Spleen (tissue), 11 donors: Measurements from ENCODE around the gene RAD1. TPM values are rescaled to one million over a fixed set of nuclear protein-coding genes. Genes with fewer than 3 reads are reported as not detected.
"Not testable (repeated sequence)": the region's sequence is repeated elsewhere in the genome, so short reads cannot be mapped to it uniquely, and the experiment has no call there.

Experiments
- DNase-seq: peaks from one replicate; pipeline ENCODE4 v3.0.0-alpha.2; 2020
- H3K27ac ChIP-seq, 8 donors: fragments of 200-600 bp; sonication (generic) in 7 of 8; 1 replicate in 4 of 8; 2 replicates in 4 of 8; pipeline versions ENCODE4 v1.5.0 to v1.8.0; 2016 to 2021; ENCODE audit warnings: inconsistent platforms in 4 of 8, mild to moderate bottlenecking in 4 of 8, moderate library complexity in 1 of 8
- H3K27me3 ChIP-seq, 7 donors: fragments of 200-600 bp; sonication (generic) in 6 of 7; replicated peaks in 1 of 7; 1 replicate in 4 of 7; 2 replicates in 3 of 7; pipeline versions ENCODE4 v1.5.0 to v1.8.0; 2016 to 2021; ENCODE audit warnings: inconsistent platforms in 3 of 7, mild to moderate bottlenecking in 1 of 7
- H3K36me3 ChIP-seq, 6 donors: fragments of 200-600 bp; sonication (generic) in 5 of 6; 1 replicate in 4 of 6; 2 replicates in 2 of 6; pipeline versions ENCODE4 v1.5.0 to v1.8.0; 2016 to 2021; ENCODE audit warnings: inconsistent platforms in 2 of 6
- H3K4me1 ChIP-seq, 6 donors: fragments of 200-600 bp; sonication (generic) in 5 of 6; 1 replicate in 3 of 6; 2 replicates in 3 of 6; pipeline versions ENCODE4 v1.5.0 to v1.8.0; 2016 to 2021; ENCODE audit warnings: inconsistent platforms in 3 of 6
- H3K4me3 ChIP-seq, 8 donors: fragments of 200-600 bp; sonication (generic) in 7 of 8; 1 replicate in 4 of 8; 2 replicates in 4 of 8; pipeline versions ENCODE4 v1.5.0 to v1.8.0; 2016 to 2021; ENCODE audit warnings: inconsistent platforms in 4 of 8, mild to moderate bottlenecking in 4 of 8, moderate library complexity in 2 of 8
- H3K9me3 ChIP-seq, 8 donors: fragments of 200-600 bp; sonication (generic) in 7 of 8; 1 replicate in 4 of 8; 2 replicates in 4 of 8; pipeline versions ENCODE4 v1.5.0 to v1.8.0; 2016 to 2021; ENCODE audit warnings: inconsistent platforms in 4 of 8
- POLR2A ChIP-seq, 3 donors: fragments of 450-650 bp; IDR thresholded peaks; one replicate each; pipeline ENCODE4 v1.5.1; 2017; ENCODE audit warnings: antibody characterized with exemption in 3 of 3, mild to moderate bottlenecking in 1 of 3
- POLR2AphosphoS5 ChIP-seq, 3 donors: sonication (generic); formaldehyde crosslinking; IDR thresholded peaks; one replicate each; pipeline ENCODE4 v1.5.1; 2017; ENCODE audit warnings: antibody characterized with exemption in 3 of 3
- WGBS, 5 donors: extraction: QIAGEN DNeasy Blood & Tissue Kit in 3 of 5; methylation state at CpG; one replicate each; pipeline versions ENCODE4 v1.1.5 to v1.1.7; 2013 to 2018; 5-methylcytosine and 5-hydroxymethylcytosine counted together
- intact Hi-C: fragments of 100-400 bp; cut with DNase I; formaldehyde crosslinking; loops from one replicate; pipeline ENCODE4 v1.15.0; 2023; ENCODE audit warnings: low total_unique reads
- polyA plus RNA-seq, 3 donors: library from polyadenylated mRNA; stranded (reverse); fragments of 200-250 nt; gene quantifications; one replicate each; pipeline ENCODE4 v1.2.1, GENCODE V29; 2013
- total RNA-seq, 7 donors: library from RNA; depleted of rRNA in 3 of 7; stranded (reverse); fragments of >200 nt in 3 of 7; fragmentation: NEBNext Ultra II Directional in 4 of 7; extraction: Animal tissue kit (Norgen Biotek cat#: 25700) in 4 of 7; gene quantifications; one replicate each; pipeline versions ENCODE4 v1.1.0 to v1.2.1, GENCODE V29; 2016 to 2021
- TF ChIP-seq, protein P1 (sequence below), 11 experiments: fragments of 200-600 bp in 7 of 11; fragments of 450-650 bp in 4 of 11; sonication (generic) in 4 of 11; IDR thresholded peaks in 8 of 11; conservative IDR thresholded peaks in 3 of 11; 1 replicate in 7 of 11; 2 replicates in 4 of 11; pipeline versions ENCODE4 v1.4.0 to v1.8.0; 2016 to 2021; ENCODE audit warnings: antibody characterized with exemption in 11 of 11, inconsistent platforms in 4 of 11, mild to moderate bottlenecking in 1 of 11
- donor health status: healthy with polysubstance abuse.
- donor health status: DM: no; HTN: no; CAD: no; lungs with moderate emphysema.
- donor health status: DM: no; HTN: no; CAD: no.
- donor health status: Bipolar disorder and iron deficiency.
- donor health status: healthy.
- donor health status: DM: no; HTN: no; CAD: no.
- donor health status: DM: yes; HTN: yes; CAD: no.

RAD1 gene
- total and polyA plus RNA-seq, 10 donors = 7.8 to 19.3 (median 13.8) TPM

DNA sequence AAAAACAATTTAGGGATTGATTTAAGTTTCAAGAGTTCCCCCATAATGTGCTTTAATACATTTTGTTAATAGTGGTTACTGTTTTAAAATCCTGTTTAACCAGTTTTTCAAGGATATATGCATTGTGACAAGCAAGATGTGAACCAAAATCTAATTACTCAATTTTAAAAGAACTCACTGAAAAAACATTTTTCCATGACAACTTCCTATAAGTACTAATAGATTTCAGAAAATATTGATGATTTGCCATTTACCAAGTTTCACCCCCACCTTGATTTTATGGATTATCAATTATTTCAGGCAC lies 9.1 kb upstream of the RAD1 start:
- TF ChIP-seq POLR2AphosphoS5 (IDR thresholded peaks at IDR 0.05) = no peak
- TF ChIP-seq, protein P1, sequence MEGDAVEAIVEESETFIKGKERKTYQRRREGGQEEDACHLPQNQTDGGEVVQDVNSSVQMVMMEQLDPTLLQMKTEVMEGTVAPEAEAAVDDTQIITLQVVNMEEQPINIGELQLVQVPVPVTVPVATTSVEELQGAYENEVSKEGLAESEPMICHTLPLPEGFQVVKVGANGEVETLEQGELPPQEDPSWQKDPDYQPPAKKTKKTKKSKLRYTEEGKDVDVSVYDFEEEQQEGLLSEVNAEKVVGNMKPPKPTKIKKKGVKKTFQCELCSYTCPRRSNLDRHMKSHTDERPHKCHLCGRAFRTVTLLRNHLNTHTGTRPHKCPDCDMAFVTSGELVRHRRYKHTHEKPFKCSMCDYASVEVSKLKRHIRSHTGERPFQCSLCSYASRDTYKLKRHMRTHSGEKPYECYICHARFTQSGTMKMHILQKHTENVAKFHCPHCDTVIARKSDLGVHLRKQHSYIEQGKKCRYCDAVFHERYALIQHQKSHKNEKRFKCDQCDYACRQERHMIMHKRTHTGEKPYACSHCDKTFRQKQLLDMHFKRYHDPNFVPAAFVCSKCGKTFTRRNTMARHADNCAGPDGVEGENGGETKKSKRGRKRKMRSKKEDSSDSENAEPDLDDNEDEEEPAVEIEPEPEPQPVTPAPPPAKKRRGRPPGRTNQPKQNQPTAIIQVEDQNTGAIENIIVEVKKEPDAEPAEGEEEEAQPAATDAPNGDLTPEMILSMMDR (IDR thresholded peaks at IDR 0.05 in 8 of 11, conservative IDR thresholded peaks at IDR 0.05 in 3 of 11) = no peak
- TF ChIP-seq POLR2A (IDR thresholded peaks at IDR 0.05) = no peak
- Histone ChIP-seq H3K36me3 (peaks cover 2 to 80% (median 68%) of the 10 kb centered on the region in 6 donors), H3K4me1 (peaks cover 0 to 13% (median 7%) of the 10 kb centered on the region in 6 donors), H3K9me3 (no peaks in the 10 kb centered on the region), H3K27ac (no peak overlapping the region), H3K27me3 (no peaks in the 10 kb centered on the region), H3K4me3 (no peak overlapping the region)
- intact Hi-C loops = no loop called here
- no peak for DNase-seq

DNA sequence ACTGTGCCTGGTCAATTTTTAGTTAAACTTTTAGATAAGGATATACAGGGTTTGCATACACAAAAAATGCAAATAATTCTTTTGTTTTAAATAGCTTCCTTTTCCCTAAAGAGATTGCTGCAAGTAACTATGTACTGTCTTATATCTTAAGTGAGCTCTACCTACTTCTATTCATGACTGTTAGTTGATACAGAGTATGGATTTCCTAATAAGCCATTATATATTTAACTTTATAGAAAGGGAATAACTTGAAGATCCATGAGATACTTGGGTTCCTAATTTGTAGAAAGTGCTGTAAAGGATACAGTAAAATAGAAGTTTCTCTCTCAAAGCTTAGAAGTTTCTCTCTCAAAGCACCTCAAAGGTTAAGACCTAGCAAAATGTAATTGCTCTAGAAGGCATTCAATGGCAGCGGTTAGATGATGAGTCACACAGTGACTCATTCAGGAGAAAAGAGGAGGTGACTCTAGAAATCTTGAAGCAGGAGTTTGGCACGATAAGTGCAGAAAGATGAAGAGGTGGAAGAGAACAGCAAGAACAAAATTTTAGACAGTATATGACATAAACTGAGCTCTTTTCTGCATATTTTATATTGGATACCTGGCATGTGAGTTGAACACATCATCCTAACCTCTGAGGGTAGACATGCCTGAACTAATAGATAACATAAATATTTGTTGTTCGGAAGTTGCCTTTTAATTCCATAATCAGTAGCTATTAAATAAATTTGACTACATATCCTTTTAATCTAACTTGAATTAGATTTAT lies 8.6 kb upstream of the RAD1 start:
- Histone ChIP-seq H3K4me3 (no peak overlapping the region), H3K36me3 (peaks cover 2 to 85% (median 73%) of the 10 kb centered on the region in 6 donors), H3K9me3 (no peaks in the 10 kb centered on the region), H3K27ac (no peak overlapping the region), H3K4me1 (peaks cover 0 to 11% (median 6%) of the 10 kb centered on the region in 6 donors), H3K27me3 (no peaks in the 10 kb centered on the region)
- TF ChIP-seq POLR2AphosphoS5 (IDR thresholded peaks at IDR 0.05) (no peak), POLR2A (IDR thresholded peaks at IDR 0.05) (no peak)
- TF ChIP-seq, protein P1 (IDR thresholded peaks at IDR 0.05 in 8 of 11, conservative IDR thresholded peaks at IDR 0.05 in 3 of 11) = no peak
- WGBS, 5 donors = 62 to 73% (median 66%) methylated on average over 3 of the region's 3 CpGs
- intact Hi-C loops = no loop called here
- no peak for DNase-seq

DNA sequence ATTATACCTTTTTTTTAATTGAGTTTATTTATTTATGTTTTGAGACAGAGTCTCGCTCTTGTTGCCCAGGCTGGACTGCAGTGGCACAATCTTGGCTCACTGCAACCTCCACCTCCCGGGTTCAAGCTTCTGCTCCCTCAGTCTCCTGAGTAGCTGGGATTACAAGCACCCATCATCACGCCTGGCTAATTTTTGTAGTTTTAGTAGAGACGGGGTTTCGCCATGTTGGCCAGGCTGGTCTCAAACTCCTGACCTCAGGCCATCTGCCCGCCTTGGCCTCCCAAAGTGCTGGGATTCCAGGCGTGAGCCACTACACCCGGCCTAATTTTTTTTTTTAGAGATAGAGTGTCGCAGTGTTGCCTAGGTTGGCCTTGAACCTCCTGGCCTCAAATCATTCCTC lies 8.0 kb upstream of the RAD1 start:
- intact Hi-C loops, H3K27me3 ChIP-seq, H3K4me1 ChIP-seq, H3K4me3 ChIP-seq, DNase-seq, H3K27ac ChIP-seq, H3K9me3 ChIP-seq: not testable (repeated sequence)
- 91 to 96% (median 93%) methylated on average over 9 of the region's 9 CpGs for WGBS, 5 donors
- peaks cover 2 to 91% (median 76%) of the 10 kb centered on the region in 6 donors for H3K36me3 ChIP-seq

DNA sequence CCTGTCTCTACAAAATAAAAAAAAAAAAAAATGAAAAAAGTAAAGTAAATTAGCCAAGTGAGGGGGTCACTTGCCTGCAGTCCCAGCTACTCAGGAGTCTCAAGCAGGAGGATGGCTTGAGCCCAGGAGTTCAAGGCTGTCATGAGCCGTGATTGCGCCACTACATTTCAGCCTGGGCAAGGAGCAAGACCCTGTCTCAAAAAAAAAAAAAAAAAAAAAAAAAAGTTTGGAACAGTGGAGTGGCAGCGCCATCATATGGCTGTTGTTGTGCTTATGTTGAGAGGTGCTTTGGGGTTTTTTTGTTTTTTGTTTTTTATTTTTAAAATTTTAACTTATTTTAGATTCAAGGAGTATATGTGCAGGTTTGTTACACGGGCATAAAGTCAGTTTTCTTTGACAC lies 3.8 kb upstream of the RAD1 start:
- Histone ChIP-seq H3K27ac (no peak overlapping the region), H3K9me3 (no peaks in the 10 kb centered on the region), H3K36me3 (peaks cover 2 to 60% (median 50%) of the 10 kb centered on the region in 6 donors), H3K4me1 (peaks cover 18 to 39% (median 31%) of the 10 kb centered on the region in 6 donors), H3K4me3 (no peak overlapping the region), H3K27me3 (no peaks in the 10 kb centered on the region)
- DNase-seq = no peak
- WGBS, 5 donors = 87 to 96% (median 88%) methylated on average over 4 of the region's 4 CpGs
- no peak for TF ChIP-seq POLR2A (IDR thresholded peaks at IDR 0.05)
- no peak for TF ChIP-seq POLR2AphosphoS5 (IDR thresholded peaks at IDR 0.05)
- TF ChIP-seq, protein P1 (IDR thresholded peaks at IDR 0.05 in 8 of 11, conservative IDR thresholded peaks at IDR 0.05 in 3 of 11) = no peak
- intact Hi-C loops = no loop called here
